Epidermal melanocyte (primary cell): ENCODE measurements around the gene ABCG8.
"Not testable (repeated sequence)": the region's sequence is repeated elsewhere in the genome, so short reads cannot be mapped to it uniquely, and the experiment has no call there.

Source experiments
- DNase-seq: peaks from one replicate; pipeline ENCODE4 v3.0.0; 2011; ENCODE audit warnings: low spot score; ENCODE audit not compliant: insufficient read length

ABCG8 gene

GRCh38 chr2:43911136-43911790, 72.5 kb downstream of the ABCG8 start:
- not testable (repeated sequence) for DNase-seq

DNA sequence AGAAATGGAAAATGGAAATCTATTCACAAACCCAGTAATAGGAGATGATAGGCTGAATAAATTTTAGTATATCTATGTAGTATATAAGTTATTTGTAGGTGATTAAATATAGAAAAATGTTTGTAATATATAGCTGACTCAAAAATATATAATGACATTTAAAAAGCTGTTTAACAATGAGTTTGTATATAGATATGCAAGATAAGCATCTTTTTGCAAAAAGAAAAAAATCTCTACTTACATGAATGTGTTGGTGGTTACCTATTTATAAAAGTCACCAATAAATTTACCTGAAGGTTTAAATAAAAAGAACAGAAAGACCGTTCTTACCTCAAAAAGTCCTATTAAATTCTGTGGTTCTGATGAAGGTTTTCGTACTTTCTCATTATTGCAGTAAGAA, 85.7 kb downstream of the ABCG8 start:
- DNase-seq = no peak

GRCh38 chr2:43925431-43925830, 86.7 kb downstream of the ABCG8 start:
- no peak for DNase-seq

- no peak for DNase-seq
These were observed 88.7 kb downstream of the ABCG8 start for GRCh38 chr2:43927442-43927841.

DNA sequence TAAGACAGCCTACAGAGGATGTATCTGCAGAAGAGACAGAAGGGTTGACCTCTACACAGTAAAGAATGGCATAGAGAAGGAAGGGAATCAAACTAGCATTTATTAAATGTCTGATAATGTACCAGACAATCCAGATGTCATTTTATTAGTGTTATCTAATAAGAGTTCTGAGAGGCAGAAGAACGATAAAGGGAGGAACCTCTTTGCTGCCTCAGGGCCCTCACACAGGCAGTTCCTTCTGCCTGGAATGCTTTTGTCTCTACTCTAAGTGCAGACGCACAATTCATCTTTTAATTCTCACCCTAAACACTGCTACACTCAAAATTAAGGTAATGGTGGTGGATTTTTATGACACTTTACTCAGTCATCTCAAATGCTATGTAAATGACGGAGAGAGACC, 92.5 kb downstream of the ABCG8 start:
- no peak for DNase-seq
